Smooth muscle cell (in vitro differentiated cells): ENCODE measurements around the gene PDCD11. TPM values are rescaled to one million over a fixed set of nuclear protein-coding genes. Genes with fewer than 3 reads are reported as not detected.

Source experiments
- DNase-seq: peaks from one replicate; lab custom pipeline; 2025; ENCODE audit not compliant: unreplicated experiment; lab: John Stamatoyannopoulos, UW
- H2AFZ ChIP-seq: fragments of 200-600 bp; sonication (generic); 2 replicates; pipeline ENCODE4 v1.6.0; 2016; ENCODE audit warnings: antibody characterized with exemption, low read depth, mild to moderate bottlenecking
- H3F3A ChIP-seq: fragments of 200-600 bp; sonication (generic); 2 replicates; pipeline ENCODE4 v1.6.0; 2017; ENCODE audit warnings: antibody characterized with exemption, low read depth
- H3K27ac ChIP-seq: fragments of 200-600 bp; sonication (generic); 2 replicates; pipeline ENCODE4 v1.5.1; 2016; ENCODE audit warnings: low read depth, mild to moderate bottlenecking
- H3K27me3 ChIP-seq: fragments of 200-600 bp; sonication (generic); 2 replicates; pipeline ENCODE4 v1.6.1; 2016; ENCODE audit warnings: low read depth, mild to moderate bottlenecking
- H3K36me3 ChIP-seq: fragments of 200-600 bp; sonication (generic); 2 replicates; pipeline ENCODE4 v1.5.1; 2016; ENCODE audit warnings: low read depth
- H3K4me1 ChIP-seq: fragments of 200-600 bp; sonication (generic); 2 replicates; pipeline ENCODE4 v1.5.1; 2016; ENCODE audit warnings: low read depth
- H3K4me2 ChIP-seq: fragments of 200-600 bp; sonication (generic); 2 replicates; pipeline ENCODE4 v1.6.0; 2016; ENCODE audit warnings: mild to moderate bottlenecking
- H3K4me3 ChIP-seq: fragments of 200-600 bp; sonication (generic); 2 replicates; pipeline ENCODE4 v1.5.1; 2016; ENCODE audit warnings: mild to moderate bottlenecking
- H3K79me2 ChIP-seq: fragments of 200-600 bp; sonication (generic); 2 replicates; pipeline ENCODE4 v1.6.0; 2016; ENCODE audit warnings: low read depth, mild to moderate bottlenecking
- H3K9ac ChIP-seq: fragments of 200-600 bp; sonication (generic); 2 replicates; pipeline ENCODE4 v1.6.0; 2016; ENCODE audit warnings: low read depth
- H3K9me3 ChIP-seq: fragments of 200-600 bp; sonication (generic); replicated peaks from 2 replicates; pipeline ENCODE4 v1.5.1; 2016; ENCODE audit warnings: low read depth
- H4K20me1 ChIP-seq: fragments of 200-600 bp; sonication (generic); 2 replicates; pipeline ENCODE4 v1.6.0; 2016; ENCODE audit warnings: low read depth
- CTCF ChIP-seq: fragments of 200-600 bp; sonication (generic); IDR thresholded peaks from 2 replicates; pipeline ENCODE4 v1.5.1; 2017; ENCODE audit warnings: borderline replicate concordance, mild to moderate bottlenecking, antibody characterized with exemption; ENCODE audit not compliant: insufficient read depth, poor library complexity, severe bottlenecking
- WGBS: methylation state at CpG from one replicate; pipeline ENCODE4 v1.1.7; 2016; ENCODE audit warnings: low lambda C conversion rate; 5-methylcytosine and 5-hydroxymethylcytosine counted together
- polyA plus RNA-seq: library from polyadenylated mRNA; unstranded; fragments of >200 nt; fragmentation: Nextera tagmentation; extraction: Ambion mirVana; gene quantifications from 2 replicates; pipeline ENCODE4 v1.2.1, GENCODE V29; 2016
- total RNA-seq: library from RNA; depleted of rRNA; stranded (reverse); fragments of >200 nt; gene quantifications from 2 replicates; pipeline ENCODE4 v1.2.3, GENCODE V29; 2014

The PDCD11 gene
- 15.6 and 16.9 TPM in 2 replicates for total RNA-seq
- 12.2 and 13.8 TPM in 2 replicates for polyA plus RNA-seq

- Histone ChIP-seq H3K9me3 (no peaks in the 10 kb centered on the region), H3K4me2 (peak within 1 kb of the TSS; percentile 90), H4K20me1 (peaks cover 16% of the 10 kb centered on the region), H3K4me3 (peak within 1 kb of the TSS; percentile 82), H3K4me1 (peaks cover 14% of the 10 kb centered on the region), H3K27ac (peak within 1 kb of the TSS; percentile 82), H3K79me2 (peaks cover 82% of the 10 kb centered on the region), H3K36me3 (peaks cover 14% of the 10 kb centered on the region), H3K9ac (peak within 1 kb of the TSS; percentile 90), H2AFZ (peak within 1 kb of the TSS; percentile 83), H3F3A (no peaks in the 10 kb centered on the region), H3K27me3 (no peaks in the 10 kb centered on the region)
- peak; percentile 78 for DNase-seq
- WGBS, result under 1% methylated on average over 56 of the region's 56 CpGs
- no peak for TF ChIP-seq CTCF
These were observed at the start of gene PDCD11, which contains the start of gene ATP5MK for GRCh38 chr10:103396067-103396788. TSS of gene PDCD11 (plus strand) at chr10:103396626. CDS start at chr10:103398427, 1,801 bp downstream. TSS of gene ATP5MK (minus strand) at chr10:103396475. CDS start at chr10:103392457, 4,018 bp downstream.

- peaks cover 9% of the 10 kb centered on the region for H3K4me1 ChIP-seq
- WGBS, result 50% methylated on average over 16 of the region's 16 CpGs
- no peaks in the 10 kb centered on the region for H3K27me3 ChIP-seq
- no peaks in the 10 kb centered on the region for H3F3A ChIP-seq
- peak overlapping the region; percentile 85 for H3K4me3 ChIP-seq
- H2AFZ ChIP-seq, result peak overlapping the region; percentile 98
- peak overlapping the region; percentile 58 for H3K9ac ChIP-seq
- DNase-seq, result no peak
- H3K36me3 ChIP-seq, result peaks cover 5% of the 10 kb centered on the region
- no peaks in the 10 kb centered on the region for H3K9me3 ChIP-seq
- TF ChIP-seq CTCF, result no peak
- H4K20me1 ChIP-seq, result no peaks in the 10 kb centered on the region
- H3K4me2 ChIP-seq, result peak overlapping the region; percentile 90
- H3K27ac ChIP-seq, result peak overlapping the region; percentile 64
- H3K79me2 ChIP-seq, result peaks cover 13% of the 10 kb centered on the region
These were observed 46.3 kb upstream of the PDCD11 start for GRCh38 chr10:103350175-103350516.

- H3K27ac ChIP-seq, result peak within 1 kb of the TSS; percentile 64
- no peaks in the 10 kb centered on the region for H4K20me1 ChIP-seq
- peaks cover 4% of the 10 kb centered on the region for H3K36me3 ChIP-seq
- H3K4me1 ChIP-seq, result peaks cover 9% of the 10 kb centered on the region
- peak within 1 kb of the TSS; percentile 58 for H3K9ac ChIP-seq
- H3K9me3 ChIP-seq, result no peaks in the 10 kb centered on the region
- H3K4me3 ChIP-seq, result peak within 1 kb of the TSS; percentile 85
- DNase-seq, result peak; percentile 61
- H2AFZ ChIP-seq, result peak within 1 kb of the TSS; percentile 98
- H3K79me2 ChIP-seq, result peaks cover 13% of the 10 kb centered on the region
- TF ChIP-seq CTCF, result no peak
- under 1% methylated on average over 80 of the region's 82 CpGs for WGBS
- H3F3A ChIP-seq, result no peaks in the 10 kb centered on the region
- H3K27me3 ChIP-seq, result no peaks in the 10 kb centered on the region
- peak within 1 kb of the TSS; percentile 90 for H3K4me2 ChIP-seq
These were observed 45.7 kb upstream of the PDCD11 start, which contains the start of gene PCGF6 for GRCh38 chr10:103350517-103351260. TSS of gene PCGF6 (minus strand) at chr10:103351140. CDS start at chr10:103351066, 74 bp downstream.
